ENCODE results near the gene MITF.

GRCh38 chr3:69906351-69906966 lies 167.2 kb downstream of the MITF start:
- TF ChIP-seq CTCF (IDR thresholded peaks at IDR 0.05) (no peak), POLR2A (IDR thresholded peaks at IDR 0.05) (no peak), POLR2AphosphoS5 (IDR thresholded peaks at IDR 0.05) (no peak), EP300 (IDR thresholded peaks at IDR 0.05) (no peak)

Data from stomach (tissue), 4 donors.